Nephron progenitor cell (in vitro differentiated cells): Measurements from ENCODE around the gene TRABD2A.

Experiments
- DNase-seq: peaks from one replicate; pipeline ENCODE4 v3.0.0; 2021
- H3K27ac Mint-ChIP-seq: 2 replicates; pipeline ENCODE4 v1.8.0; 2021; ENCODE audit warnings: mild to moderate bottlenecking, moderate library complexity, mixed read lengths
- H3K27me3 Mint-ChIP-seq: 2 replicates; pipeline ENCODE4 v1.8.0; 2021; ENCODE audit warnings: mild to moderate bottlenecking, low read depth, mixed read lengths; ENCODE audit not compliant: poor library complexity
- H3K36me3 Mint-ChIP-seq: 2 replicates; pipeline ENCODE4 v1.8.0; 2021; ENCODE audit warnings: low read depth, mixed read lengths
- H3K4me1 Mint-ChIP-seq: 2 replicates; pipeline ENCODE4 v1.8.0; 2021; ENCODE audit warnings: mixed read lengths
- H3K4me3 Mint-ChIP-seq: 2 replicates; pipeline ENCODE4 v1.8.0; 2021; ENCODE audit warnings: mild to moderate bottlenecking, moderate library complexity, mixed read lengths
- H3K9me3 Mint-ChIP-seq: 2 replicates; pipeline ENCODE4 v1.8.0; 2021; ENCODE audit warnings: mild to moderate bottlenecking, moderate library complexity, mixed read lengths
- CTCF ChIP-seq: fragments of 200-600 bp; sonication (generic); IDR thresholded peaks from 2 replicates; pipeline ENCODE4 v1.5.0; 2021; ENCODE audit warnings: antibody characterized with exemption

The TRABD2A gene

DNA sequence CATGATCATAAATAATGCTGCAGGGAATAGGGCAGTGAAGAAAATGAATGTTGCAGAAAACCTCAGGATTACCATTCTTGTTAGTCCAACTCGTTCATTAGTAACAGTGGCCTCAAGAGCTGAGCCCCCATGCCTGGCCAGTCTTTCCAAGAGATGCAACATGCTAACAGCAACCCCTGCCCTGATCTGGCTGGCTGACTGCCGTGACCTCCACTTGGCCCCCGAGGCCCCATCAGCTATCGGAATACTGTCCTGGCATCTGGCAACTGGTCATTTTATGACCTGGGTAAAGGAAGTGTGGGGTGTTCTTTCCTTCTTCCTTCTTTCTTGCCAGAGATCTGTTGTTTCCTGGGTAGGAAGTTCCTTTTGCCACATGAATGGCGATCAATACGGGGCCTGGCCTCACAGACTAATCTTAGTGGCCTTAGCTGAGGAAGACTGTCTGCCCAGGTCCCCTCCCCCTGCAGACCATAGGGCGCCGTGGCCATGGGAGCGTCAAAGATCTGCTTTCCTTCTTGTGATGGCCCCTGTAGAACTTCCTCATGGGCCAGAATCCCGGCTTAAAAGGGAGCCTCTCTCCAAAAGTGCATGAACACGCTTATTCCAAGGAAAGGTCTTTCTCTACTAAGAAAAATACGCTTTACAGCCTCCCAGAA is 10.6 kb upstream of the TRABD2A start:
- H3K27me3 Mint-ChIP-seq = peaks cover 8% of the 10 kb centered on the region
- H3K4me3 Mint-ChIP-seq = no peak overlapping the region
- no peak for DNase-seq
- peaks cover 21% of the 10 kb centered on the region for H3K4me1 Mint-ChIP-seq
- H3K27ac Mint-ChIP-seq = no peak overlapping the region
- H3K36me3 Mint-ChIP-seq = no peaks in the 10 kb centered on the region
- no peak for TF ChIP-seq CTCF
- no peaks in the 10 kb centered on the region for H3K9me3 Mint-ChIP-seq

DNA sequence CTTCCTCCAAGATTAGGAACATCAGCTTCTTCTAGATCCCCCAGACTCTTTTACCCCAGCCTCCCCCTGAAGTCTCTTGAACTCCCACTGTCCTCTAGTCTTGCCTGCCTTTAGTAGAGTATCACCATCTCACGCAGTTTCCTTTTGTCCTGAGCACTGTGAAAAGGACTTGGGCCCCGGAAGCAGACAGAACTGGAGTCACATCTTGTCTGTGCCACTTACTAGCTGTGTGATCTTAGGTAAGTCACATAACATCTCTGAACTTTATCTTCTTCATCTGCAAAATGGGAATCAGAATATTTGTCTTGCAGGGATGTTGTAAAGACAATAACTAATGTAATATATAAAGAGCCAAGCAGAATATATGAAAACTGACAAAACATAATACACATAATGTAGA is 8.4 kb upstream of the TRABD2A start:
- no peaks in the 10 kb centered on the region for H3K36me3 Mint-ChIP-seq

GRCh38 chr2:84888401-84889276 is 7.8 kb upstream of the TRABD2A start:
- no peaks in the 10 kb centered on the region for H3K36me3 Mint-ChIP-seq
- H3K4me1 Mint-ChIP-seq = peaks cover 9% of the 10 kb centered on the region
- no peak for DNase-seq
- H3K27ac Mint-ChIP-seq = no peak overlapping the region
- H3K9me3 Mint-ChIP-seq = no peaks in the 10 kb centered on the region
- TF ChIP-seq CTCF = no peak
- H3K27me3 Mint-ChIP-seq = peaks cover 18% of the 10 kb centered on the region
- no peak overlapping the region for H3K4me3 Mint-ChIP-seq

More for the DNA sequence above, 8.4 kb upstream of the TRABD2A start:
- Mint-ChIP-seq H3K9me3 (no peaks in the 10 kb centered on the region), H3K4me3 (no peak overlapping the region), H3K27ac (no peak overlapping the region), H3K27me3 (peaks cover 18% of the 10 kb centered on the region), H3K4me1 (peaks cover 10% of the 10 kb centered on the region)
- DNase-seq = no peak
- no peak for TF ChIP-seq CTCF

GRCh38 chr2:84886791-84887190 is 5.9 kb upstream of the TRABD2A start:
- Mint-ChIP-seq H3K36me3 (no peaks in the 10 kb centered on the region), H3K4me3 (no peak overlapping the region), H3K4me1 (peaks cover 16% of the 10 kb centered on the region), H3K27ac (no peak overlapping the region), H3K9me3 (no peaks in the 10 kb centered on the region), H3K27me3 (peaks cover 37% of the 10 kb centered on the region)
- TF ChIP-seq CTCF = no peak
- no peak for DNase-seq

DNA sequence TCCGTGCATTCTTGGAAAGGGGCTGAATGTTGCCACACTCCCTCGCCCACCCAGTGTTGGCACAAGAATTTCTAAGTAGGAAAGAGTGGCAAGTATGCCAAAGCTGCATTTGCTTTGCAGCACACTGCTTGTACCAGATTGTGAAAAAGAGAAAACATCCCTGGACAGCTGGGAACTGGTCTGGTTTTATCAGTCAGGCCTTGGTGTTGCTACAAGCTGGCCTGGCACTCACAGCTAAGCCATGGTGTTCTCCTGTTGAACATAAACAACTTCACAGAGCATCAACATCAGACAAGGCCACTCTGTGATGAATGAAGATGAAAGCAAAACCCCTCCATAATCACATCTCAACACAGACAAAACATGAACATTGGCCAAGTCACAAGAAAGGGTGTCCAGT is 4.2 kb upstream of the TRABD2A start:
- DNase-seq = no peak
- H3K36me3 Mint-ChIP-seq = no peaks in the 10 kb centered on the region
- no peak overlapping the region for H3K4me3 Mint-ChIP-seq
- TF ChIP-seq CTCF = no peak
- H3K4me1 Mint-ChIP-seq = peaks cover 22% of the 10 kb centered on the region
- no peaks in the 10 kb centered on the region for H3K9me3 Mint-ChIP-seq
- H3K27me3 Mint-ChIP-seq = peaks cover 54% of the 10 kb centered on the region
- no peak overlapping the region for H3K27ac Mint-ChIP-seq
